Measurements from ENCODE around the gene DUSP3. TPM values are rescaled to one million over a fixed set of nuclear protein-coding genes. Genes with fewer than 3 reads are reported as not detected.

DUSP3 gene
- total and polyA plus RNA-seq, 2 of the 13 experiments (the other 11 are each of a cell fraction or from before 2014, with no cell fraction given) = 60.0 to 71.5 TPM

- TF ChIP-seq EHMT2 (IDR thresholded peaks at IDR 0.05; ENCODE audit: borderline replicate concordance, low read depth, low read length) = no peak
- TF ChIP-seq ZC3H13 (CRISPR knock-in tag; IDR thresholded peaks at IDR 0.05) = no peak
- no peak for TF ChIP-seq SMARCE1 (IDR thresholded peaks at IDR 0.05; ENCODE audit: borderline replicate concordance)
- TF ChIP-seq TBX2 (CRISPR knock-in tag; IDR thresholded peaks at IDR 0.05; ENCODE audit: borderline replicate concordance) = peak; percentile 56; the same call in 1 of the 2 replicates
- TF ChIP-seq POGZ (CRISPR knock-in tag; IDR thresholded peaks at IDR 0.05) = peak; percentile 29; the same call in 1 of the 2 replicates
- TF ChIP-seq, protein P1, sequence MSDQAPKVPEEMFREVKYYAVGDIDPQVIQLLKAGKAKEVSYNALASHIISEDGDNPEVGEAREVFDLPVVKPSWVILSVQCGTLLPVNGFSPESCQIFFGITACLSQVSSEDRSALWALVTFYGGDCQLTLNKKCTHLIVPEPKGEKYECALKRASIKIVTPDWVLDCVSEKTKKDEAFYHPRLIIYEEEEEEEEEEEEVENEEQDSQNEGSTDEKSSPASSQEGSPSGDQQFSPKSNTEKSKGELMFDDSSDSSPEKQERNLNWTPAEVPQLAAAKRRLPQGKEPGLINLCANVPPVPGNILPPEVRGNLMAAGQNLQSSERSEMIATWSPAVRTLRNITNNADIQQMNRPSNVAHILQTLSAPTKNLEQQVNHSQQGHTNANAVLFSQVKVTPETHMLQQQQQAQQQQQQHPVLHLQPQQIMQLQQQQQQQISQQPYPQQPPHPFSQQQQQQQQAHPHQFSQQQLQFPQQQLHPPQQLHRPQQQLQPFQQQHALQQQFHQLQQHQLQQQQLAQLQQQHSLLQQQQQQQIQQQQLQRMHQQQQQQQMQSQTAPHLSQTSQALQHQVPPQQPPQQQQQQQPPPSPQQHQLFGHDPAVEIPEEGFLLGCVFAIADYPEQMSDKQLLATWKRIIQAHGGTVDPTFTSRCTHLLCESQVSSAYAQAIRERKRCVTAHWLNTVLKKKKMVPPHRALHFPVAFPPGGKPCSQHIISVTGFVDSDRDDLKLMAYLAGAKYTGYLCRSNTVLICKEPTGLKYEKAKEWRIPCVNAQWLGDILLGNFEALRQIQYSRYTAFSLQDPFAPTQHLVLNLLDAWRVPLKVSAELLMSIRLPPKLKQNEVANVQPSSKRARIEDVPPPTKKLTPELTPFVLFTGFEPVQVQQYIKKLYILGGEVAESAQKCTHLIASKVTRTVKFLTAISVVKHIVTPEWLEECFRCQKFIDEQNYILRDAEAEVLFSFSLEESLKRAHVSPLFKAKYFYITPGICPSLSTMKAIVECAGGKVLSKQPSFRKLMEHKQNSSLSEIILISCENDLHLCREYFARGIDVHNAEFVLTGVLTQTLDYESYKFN (CRISPR knock-in tag; conservative IDR thresholded peaks at IDR 0.05) = no peak; the same call in 1 of the 2 replicates
- no peak for TF ChIP-seq FOXA3 (CRISPR knock-in tag; IDR thresholded peaks at IDR 0.05)
- TF ChIP-seq CBX5 (CRISPR knock-in tag; IDR thresholded peaks at IDR 0.05; ENCODE audit: borderline replicate concordance) = no peak
- no peak for TF ChIP-seq SNRNP70 (IDR thresholded peaks at IDR 0.05; ENCODE audit: low read depth, low read length)
- TF ChIP-seq ZSCAN12 (CRISPR knock-in tag; IDR thresholded peaks at IDR 0.05) = 0 out of 2 replicates have a peak, but pooled peaks have one; percentile 6
- TF ChIP-seq, protein P2, sequence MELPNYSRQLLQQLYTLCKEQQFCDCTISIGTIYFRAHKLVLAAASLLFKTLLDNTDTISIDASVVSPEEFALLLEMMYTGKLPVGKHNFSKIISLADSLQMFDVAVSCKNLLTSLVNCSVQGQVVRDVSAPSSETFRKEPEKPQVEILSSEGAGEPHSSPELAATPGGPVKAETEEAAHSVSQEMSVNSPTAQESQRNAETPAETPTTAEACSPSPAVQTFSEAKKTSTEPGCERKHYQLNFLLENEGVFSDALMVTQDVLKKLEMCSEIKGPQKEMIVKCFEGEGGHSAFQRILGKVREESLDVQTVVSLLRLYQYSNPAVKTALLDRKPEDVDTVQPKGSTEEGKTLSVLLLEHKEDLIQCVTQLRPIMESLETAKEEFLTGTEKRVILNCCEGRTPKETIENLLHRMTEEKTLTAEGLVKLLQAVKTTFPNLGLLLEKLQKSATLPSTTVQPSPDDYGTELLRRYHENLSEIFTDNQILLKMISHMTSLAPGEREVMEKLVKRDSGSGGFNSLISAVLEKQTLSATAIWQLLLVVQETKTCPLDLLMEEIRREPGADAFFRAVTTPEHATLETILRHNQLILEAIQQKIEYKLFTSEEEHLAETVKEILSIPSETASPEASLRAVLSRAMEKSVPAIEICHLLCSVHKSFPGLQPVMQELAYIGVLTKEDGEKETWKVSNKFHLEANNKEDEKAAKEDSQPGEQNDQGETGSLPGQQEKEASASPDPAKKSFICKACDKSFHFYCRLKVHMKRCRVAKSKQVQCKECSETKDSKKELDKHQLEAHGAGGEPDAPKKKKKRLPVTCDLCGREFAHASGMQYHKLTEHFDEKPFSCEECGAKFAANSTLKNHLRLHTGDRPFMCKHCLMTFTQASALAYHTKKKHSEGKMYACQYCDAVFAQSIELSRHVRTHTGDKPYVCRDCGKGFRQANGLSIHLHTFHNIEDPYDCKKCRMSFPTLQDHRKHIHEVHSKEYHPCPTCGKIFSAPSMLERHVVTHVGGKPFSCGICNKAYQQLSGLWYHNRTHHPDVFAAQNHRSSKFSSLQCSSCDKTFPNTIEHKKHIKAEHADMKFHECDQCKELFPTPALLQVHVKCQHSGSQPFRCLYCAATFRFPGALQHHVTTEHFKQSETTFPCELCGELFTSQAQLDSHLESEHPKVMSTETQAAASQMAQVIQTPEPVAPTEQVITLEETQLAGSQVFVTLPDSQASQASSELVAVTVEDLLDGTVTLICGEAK (IDR thresholded peaks at IDR 0.05) = no peak
- TF ChIP-seq, protein P2 (CRISPR knock-in tag; IDR thresholded peaks at IDR 0.05) = peak; percentile 65; the same call in 1 of the 2 replicates
- no peak for TF ChIP-seq ZNF672 (CRISPR knock-in tag; IDR thresholded peaks at IDR 0.05)
- no peak for TF ChIP-seq NR3C1 (CRISPR knock-in tag; IDR thresholded peaks at IDR 0.05)
- TF ChIP-seq ATF7 (IDR thresholded peaks at IDR 0.05) = no peak
- TF ChIP-seq ATF7 (CRISPR knock-in tag; IDR thresholded peaks at IDR 0.05) = no peak
- no peak for TF ChIP-seq KLF15 (CRISPR knock-in tag; IDR thresholded peaks at IDR 0.05; ENCODE audit: borderline replicate concordance)
- TF ChIP-seq BCL6 (CRISPR knock-in tag; IDR thresholded peaks at IDR 0.05) = peak; percentile 36; the same call in 1 of the 2 replicates
- no peak for TF ChIP-seq ZNF354B (CRISPR knock-in tag; IDR thresholded peaks at IDR 0.05)
Measured at GRCh38 chr17:43720311-43721060, 58.3 kb downstream of the DUSP3 start (continued).
